Body of pancreas (tissue), 4 donors: ENCODE data around the gene TMEM183A. TPM values are rescaled to one million over a fixed set of nuclear protein-coding genes. Genes with fewer than 3 reads are reported as not detected.

Experiments
- ATAC-seq: fragments of 150-250 bp; one replicate; pipeline ENCODE4 v1.9.1; 2016
- DNase-seq, 4 donors: peaks; one replicate each; pipeline ENCODE4 v3.0.0-alpha.2; 2019
- H3K27ac ChIP-seq, 4 donors: fragments of 200-600 bp; sonication (generic); 1 replicate in 3 of 4; 2 replicates in 1 of 4; pipeline versions ENCODE4 v1.5.1 to v1.6.1; 2016 to 2019; ENCODE audit warnings: mild to moderate bottlenecking in 1 of 4, mixed read lengths in 1 of 4, moderate library complexity in 1 of 4
- H3K27me3 ChIP-seq, 2 donors: fragments of 200-600 bp; sonication (generic); one replicate each; pipeline ENCODE4 v1.6.0; 2016; ENCODE audit warnings: mild to moderate bottlenecking in 1 of 2
- H3K36me3 ChIP-seq, 2 donors: fragments of 200-600 bp; sonication (generic); replicated peaks in 1 of 2; 2 replicates each; pipeline ENCODE4 v1.5.1; 2016; ENCODE audit warnings: low read depth in 2 of 2; ENCODE audit not compliant: insufficient read depth in 1 of 2
- H3K4me1 ChIP-seq: fragments of 200-600 bp; sonication (generic); one replicate; pipeline ENCODE4 v1.6.0; 2016
- H3K4me3 ChIP-seq, 2 donors: fragments of 200-600 bp; sonication (generic); 1 replicate in 1 of 2; 2 replicates in 1 of 2; pipeline ENCODE4 v1.5.1; 2016 to 2019
- H3K9me3 ChIP-seq, 3 donors: fragments of 200-600 bp; sonication (generic); 1 replicate in 2 of 3; 2 replicates in 1 of 3; pipeline ENCODE4 v1.5.1; 2016
- CTCF ChIP-seq, 7 experiments: fragments of 450-650 bp in 4 of 7; fragments of 200-600 bp in 3 of 7; sonication (generic) in 3 of 7; IDR thresholded peaks; one replicate each; pipeline ENCODE4 v1.5.1; 2016 to 2019; ENCODE audit warnings: antibody characterized with exemption in 7 of 7
- POLR2A ChIP-seq, 3 donors: fragments of 450-650 bp; IDR thresholded peaks; one replicate each; pipeline ENCODE4 v1.6.1; 2016; ENCODE audit warnings: antibody characterized with exemption in 3 of 3, mild to moderate bottlenecking in 2 of 3
- WGBS, 2 donors: methylation state at CpG; one replicate each; pipeline ENCODE4 v1.1.5; 2017; 5-methylcytosine and 5-hydroxymethylcytosine counted together
- intact Hi-C: fragments of 100-400 bp; cut with DNase I; formaldehyde crosslinking; loops from one replicate; pipeline ENCODE4 v1.15.1; 2023
- total RNA-seq, 2 donors: library from RNA; depleted of rRNA; stranded (reverse); fragments of >200 nt; gene quantifications; one replicate each; pipeline ENCODE4 v1.1.0, GENCODE V29; 2016

Gene TMEM183A
- total RNA-seq, 2 donors from 2014 or later: 47.7 to 86.7 TPM

GRCh38 chr1:203060115-203060514 lies 52.9 kb downstream of the TMEM183A start:
- H3K4me1 ChIP-seq: no peaks in the 10 kb centered on the region
- H3K9me3 ChIP-seq: no peaks in the 10 kb centered on the region
- TF ChIP-seq CTCF (IDR thresholded peaks at IDR 0.05) (no peak), POLR2A (IDR thresholded peaks at IDR 0.05) (no peak)
- no peak overlapping the region for H3K4me3 ChIP-seq
- no peaks in the 10 kb centered on the region for H3K36me3 ChIP-seq
- intact Hi-C loops: no loop called here
- H3K27me3 ChIP-seq: no peaks in the 10 kb centered on the region
- WGBS, 2 donors: 80 to 86% methylated on average over 3 to 11 of the region's 11 CpGs
- DNase-seq (no peak), ATAC-seq (no peak)
- H3K27ac ChIP-seq: no peak overlapping the region

- Histone ChIP-seq H3K36me3 (no peaks in the 10 kb centered on the region), H3K4me1 (no peaks in the 10 kb centered on the region), H3K9me3 (no peaks in the 10 kb centered on the region), H3K4me3 (no peak overlapping the region), H3K27me3 (no peaks in the 10 kb centered on the region), H3K27ac (no peak overlapping the region)
- no peak for TF ChIP-seq CTCF (IDR thresholded peaks at IDR 0.05)
- TF ChIP-seq POLR2A (IDR thresholded peaks at IDR 0.05): no peak
- intact Hi-C loops: no loop called here
- WGBS, 2 donors: 66 to 85% methylated on average over 8 of the region's 8 CpGs
- no peak for DNase-seq
- no peak for ATAC-seq
Observed at GRCh38 chr1:203063287-203063686, 56.1 kb downstream of the TMEM183A start.

GRCh38 chr1:203065191-203065590 lies 58.0 kb downstream of the TMEM183A start:
- no peaks in the 10 kb centered on the region for H3K36me3 ChIP-seq
- ATAC-seq: no peak
- whole genome bisulfite sequencing, 2 donors: 67 to 90% methylated on average over 3 to 7 of the region's 7 CpGs
- no peak overlapping the region for H3K4me3 ChIP-seq
- no peaks in the 10 kb centered on the region for H3K9me3 ChIP-seq
- TF ChIP-seq CTCF (IDR thresholded peaks at IDR 0.05): no peak
- TF ChIP-seq POLR2A (IDR thresholded peaks at IDR 0.05): no peak
- peaks cover 8% of the 10 kb centered on the region for H3K4me1 ChIP-seq
- no peaks in the 10 kb centered on the region for H3K27me3 ChIP-seq
- intact Hi-C loops: no loop called here
- DNase-seq: no peak
- H3K27ac ChIP-seq: no peak overlapping the region

GRCh38 chr1:203065986-203066385 lies 58.8 kb downstream of the TMEM183A start:
- H3K4me3 ChIP-seq: no peak overlapping the region
- no peak overlapping the region for H3K27ac ChIP-seq
- no peaks in the 10 kb centered on the region for H3K36me3 ChIP-seq
- H3K4me1 ChIP-seq: peaks cover 8% of the 10 kb centered on the region
- 44 to 68% methylated on average over 2 of the region's 2 CpGs for WGBS, 2 donors
- no peak for DNase-seq
- ATAC-seq: no peak
- intact Hi-C loops: no loop called here
- no peaks in the 10 kb centered on the region for H3K9me3 ChIP-seq
- TF ChIP-seq POLR2A (IDR thresholded peaks at IDR 0.05) (no peak), CTCF (IDR thresholded peaks at IDR 0.05) (no peak)
- H3K27me3 ChIP-seq: no peaks in the 10 kb centered on the region

- H3K27me3 ChIP-seq: no peaks in the 10 kb centered on the region
- H3K9me3 ChIP-seq: no peaks in the 10 kb centered on the region
- no peaks in the 10 kb centered on the region for H3K36me3 ChIP-seq
- TF ChIP-seq POLR2A (IDR thresholded peaks at IDR 0.05) (no peak), CTCF (IDR thresholded peaks at IDR 0.05) (no peak)
- H3K4me3 ChIP-seq: no peak overlapping the region
- DNase-seq: no peak
- 76 to 97% methylated on average over 3 of the region's 3 CpGs for WGBS, 2 donors
- intact Hi-C loops: no loop called here
- H3K27ac ChIP-seq: no peak overlapping the region
- ATAC-seq: no peak
- H3K4me1 ChIP-seq: peaks cover 8% of the 10 kb centered on the region
Observed at GRCh38 chr1:203066965-203067364, 59.8 kb downstream of the TMEM183A start.
